Astrocyte of the cerebellum (primary cell): ENCODE measurements around the gene DBNDD2.

ENCODE experiments used
- DNase-seq: peaks from one replicate; pipeline ENCODE4 v3.0.0-alpha.2; 2011; ENCODE audit warnings: low read depth
- H3K4me3 ChIP-seq: 2 replicates; pipeline ENCODE4 v1.5.1; 2011; ENCODE audit warnings: mild to moderate bottlenecking, low read depth, low read length, moderate library complexity
- CTCF ChIP-seq: IDR thresholded peaks from 2 replicates; pipeline ENCODE4 v1.5.1; 2012; ENCODE audit warnings: low read length, low read depth, moderate library complexity, mild to moderate bottlenecking; ENCODE audit errors: missing control alignments
- in situ Hi-C: cut with HindIII; loops from 2 replicates; pipeline ENCODE4 v1.10.0; 2017; ENCODE audit warnings: low sequenced_read_pairs

Gene DBNDD2

GRCh38 chr20:45423700-45424099 is 15.6 kb downstream of the DBNDD2 start:
- no peak for TF ChIP-seq CTCF
- no peak for DNase-seq
- in situ Hi-C loops, result no loop called here
- H3K4me3 ChIP-seq, result no peak overlapping the region

- no peak for DNase-seq
- TF ChIP-seq CTCF, result no peak
- in situ Hi-C loops, result no loop called here
- no peak overlapping the region for H3K4me3 ChIP-seq
These were observed 17.5 kb downstream of the DBNDD2 start for GRCh38 chr20:45425561-45425960.

- no peak overlapping the region for H3K4me3 ChIP-seq
- no peak for DNase-seq
- in situ Hi-C loops, result no loop called here
- TF ChIP-seq CTCF, result no peak
These were observed 18.4 kb downstream of the DBNDD2 start for GRCh38 chr20:45426320-45427016.

GRCh38 chr20:45427236-45428149 is 19.4 kb downstream of the DBNDD2 start:
- TF ChIP-seq CTCF, result no peak
- H3K4me3 ChIP-seq, result no peak overlapping the region
- DNase-seq, result no peak
- in situ Hi-C loops, result no loop called here

GRCh38 chr20:45429618-45430017 is 21.5 kb downstream of the DBNDD2 start:
- in situ Hi-C loops, result no loop called here
- DNase-seq, result no peak
- H3K4me3 ChIP-seq, result no peak overlapping the region
- TF ChIP-seq CTCF, result no peak

- in situ Hi-C loops, result no loop called here
- DNase-seq, result no peak
- no peak for TF ChIP-seq CTCF
- H3K4me3 ChIP-seq, result no peak overlapping the region
These were observed 24.2 kb downstream of the DBNDD2 start for GRCh38 chr20:45432294-45432693.
